Measurements from ENCODE around the gene MOV10.

The MOV10 gene

GRCh38 chr1:112706505-112707220 lies 32.2 kb downstream of the MOV10 start, which contains the start of gene RHOC:
RHOC (minus strand) TSS chr1:112707127; CDS start chr1:112703799, 3,328 bp downstream.
- peak within 1 kb of the TSS; percentile 95 for H3K4me3 ChIP-seq (replicated peaks; ENCODE audit: low read depth, low read length)
- DNase-seq (ENCODE audit: low read depth) = peak; percentile 42
- TF ChIP-seq, protein P1, sequence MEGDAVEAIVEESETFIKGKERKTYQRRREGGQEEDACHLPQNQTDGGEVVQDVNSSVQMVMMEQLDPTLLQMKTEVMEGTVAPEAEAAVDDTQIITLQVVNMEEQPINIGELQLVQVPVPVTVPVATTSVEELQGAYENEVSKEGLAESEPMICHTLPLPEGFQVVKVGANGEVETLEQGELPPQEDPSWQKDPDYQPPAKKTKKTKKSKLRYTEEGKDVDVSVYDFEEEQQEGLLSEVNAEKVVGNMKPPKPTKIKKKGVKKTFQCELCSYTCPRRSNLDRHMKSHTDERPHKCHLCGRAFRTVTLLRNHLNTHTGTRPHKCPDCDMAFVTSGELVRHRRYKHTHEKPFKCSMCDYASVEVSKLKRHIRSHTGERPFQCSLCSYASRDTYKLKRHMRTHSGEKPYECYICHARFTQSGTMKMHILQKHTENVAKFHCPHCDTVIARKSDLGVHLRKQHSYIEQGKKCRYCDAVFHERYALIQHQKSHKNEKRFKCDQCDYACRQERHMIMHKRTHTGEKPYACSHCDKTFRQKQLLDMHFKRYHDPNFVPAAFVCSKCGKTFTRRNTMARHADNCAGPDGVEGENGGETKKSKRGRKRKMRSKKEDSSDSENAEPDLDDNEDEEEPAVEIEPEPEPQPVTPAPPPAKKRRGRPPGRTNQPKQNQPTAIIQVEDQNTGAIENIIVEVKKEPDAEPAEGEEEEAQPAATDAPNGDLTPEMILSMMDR (IDR thresholded peaks at IDR 0.05; ENCODE audit: low read length, missing control alignments) = no peak

- TF ChIP-seq, protein P1 (IDR thresholded peaks at IDR 0.05; ENCODE audit: low read length, missing control alignments) = peak; percentile 79
Measured at GRCh38 chr1:112707221-112708001, 33.0 kb downstream of the MOV10 start.

GRCh38 chr1:112708002-112708448 lies 33.6 kb downstream of the MOV10 start:
- TF ChIP-seq, protein P1 (IDR thresholded peaks at IDR 0.05; ENCODE audit: low read length, missing control alignments) = no peak
- no peak overlapping the region for H3K4me3 ChIP-seq (replicated peaks; ENCODE audit: low read depth, low read length)
- DNase-seq (ENCODE audit: low read depth) = no peak

More at GRCh38 chr1:112707221-112708001, 33.0 kb downstream of the MOV10 start:
- peak; percentile 92 for DNase-seq (ENCODE audit: low read depth)
- peak overlapping the region; percentile 95 for H3K4me3 ChIP-seq (replicated peaks; ENCODE audit: low read depth, low read length)

- DNase-seq (ENCODE audit: low read depth) = no peak
- TF ChIP-seq, protein P1 (IDR thresholded peaks at IDR 0.05; ENCODE audit: low read length, missing control alignments) = no peak
- no peak overlapping the region for H3K4me3 ChIP-seq (replicated peaks; ENCODE audit: low read depth, low read length)
Measured at GRCh38 chr1:112708489-112708888, 34.0 kb downstream of the MOV10 start.

DNA sequence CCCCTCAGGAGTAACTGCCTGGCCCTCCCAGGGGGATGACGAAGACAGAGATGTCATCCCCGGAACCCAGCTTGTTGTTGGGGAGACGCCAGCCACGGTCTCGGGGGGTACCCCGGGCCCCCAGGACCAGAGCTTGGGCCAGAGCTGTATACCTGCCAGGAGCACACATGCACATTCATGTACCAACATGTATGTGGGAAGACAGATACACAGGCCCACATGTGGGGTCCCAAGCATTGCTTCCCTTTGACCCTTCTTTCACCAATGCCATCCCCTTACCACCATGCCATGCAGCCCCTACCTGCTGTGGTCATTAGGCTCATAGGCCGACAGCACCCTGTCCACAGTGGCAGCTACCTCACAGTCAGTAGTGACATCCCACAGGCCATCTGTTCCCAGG lies 35.7 kb downstream of the MOV10 start:
- no peak for DNase-seq (ENCODE audit: low read depth)
- TF ChIP-seq, protein P1 (IDR thresholded peaks at IDR 0.05; ENCODE audit: low read length, missing control alignments) = no peak
- no peak overlapping the region for H3K4me3 ChIP-seq (replicated peaks; ENCODE audit: low read depth, low read length)

DNA sequence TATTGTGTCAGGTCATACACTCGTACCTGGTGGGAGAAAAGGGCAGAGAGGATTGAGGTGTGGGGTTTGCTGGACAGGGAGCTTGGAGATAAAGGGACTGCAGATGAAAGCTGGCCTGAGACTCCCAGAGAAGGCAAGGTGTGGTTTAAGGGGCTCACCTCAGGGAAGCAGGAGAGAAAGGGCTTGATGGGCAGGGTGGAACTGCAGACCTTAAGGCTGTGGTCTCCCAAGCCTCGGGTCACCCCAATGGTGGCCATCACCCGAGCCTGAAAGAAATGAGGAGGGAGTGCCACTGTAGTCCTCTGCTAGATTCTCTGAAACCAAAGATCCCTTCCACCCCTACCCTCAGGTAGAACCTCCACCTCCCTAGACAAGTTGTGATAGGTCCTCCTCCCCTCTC lies 36.1 kb downstream of the MOV10 start:
- DNase-seq (ENCODE audit: low read depth) = no peak
- H3K4me3 ChIP-seq (replicated peaks; ENCODE audit: low read depth, low read length) = no peak overlapping the region
- TF ChIP-seq, protein P1 (IDR thresholded peaks at IDR 0.05; ENCODE audit: low read length, missing control alignments) = no peak

Data from fibroblast of pulmonary artery (primary cell).